Measurements from ENCODE around the gene LEF1. TPM values are rescaled to one million over a fixed set of nuclear protein-coding genes. Genes with fewer than 3 reads are reported as not detected.

Gene LEF1
- total and polyA plus RNA-seq, 2 donors (not counting 1 experiment from before 2014, with no cell fraction given), result 2.4 to 5.1 TPM

DNA sequence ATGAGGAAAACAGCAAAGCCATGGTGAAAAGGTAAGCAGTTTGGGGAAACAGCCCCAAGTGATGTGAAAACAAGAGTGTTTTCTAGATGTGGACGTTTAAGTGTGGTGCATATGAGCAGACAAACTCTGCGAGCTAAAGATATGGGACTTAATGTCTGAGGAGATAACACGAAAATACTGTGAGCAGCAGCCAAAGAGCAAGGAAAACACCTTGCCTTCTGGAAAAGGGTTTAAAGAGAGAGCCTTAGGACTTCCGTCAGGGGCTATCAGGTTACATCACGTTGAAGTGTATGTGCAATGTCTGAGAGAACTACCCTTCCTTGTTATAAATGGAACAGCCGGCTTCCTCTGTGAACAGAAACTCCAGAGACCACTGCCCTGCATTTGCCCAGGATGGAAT, 54.2 kb downstream of the LEF1 start:
- H3K79me2 ChIP-seq (ENCODE audit: control insufficient read depth, insufficient read depth, low read length), result no peaks in the 10 kb centered on the region
- CTCF ChIA-PET, result interaction anchor here (2.1 kb wide), 1 partner anchor 96 kb away, joined by 6 read pairs; no protein-coding TSS in a partner anchor
- H3K4me2 ChIP-seq (replicated peaks; ENCODE audit: low read depth, low read length, poor library complexity, severe bottlenecking), result no peak overlapping the region
- no peaks in the 10 kb centered on the region for H3K9me3 Mint-ChIP-seq (ENCODE audit: insufficient read depth)
- H3K27me3 ChIP-seq (replicated peaks in 1 of 4; ENCODE audit: control extremely low read depth in 1 of 4, control insufficient read depth in 3 of 4, insufficient read depth in 4 of 4, low read length in 3 of 4), result no peaks in the 10 kb centered on the region
- H3K4me1 ChIP-seq (ENCODE audit: control insufficient read depth in 2 of 2, insufficient read depth in 2 of 2, low read length in 2 of 2), result peaks cover 8 to 25% of the 10 kb centered on the region in 2 donors
- no peak for DNase-seq
- no peak for ATAC-seq (ENCODE audit: low read depth)
- H4K20me1 ChIP-seq (ENCODE audit: control insufficient read depth, insufficient read depth, low read length, poor library complexity, severe bottlenecking), result no peaks in the 10 kb centered on the region
- POLR2A ChIA-PET, result no interaction called here
- H3K4me3 Mint-ChIP-seq, result no peak overlapping the region
- no peak for TF ChIP-seq EZH2 (IDR thresholded peaks at IDR 0.05; ENCODE audit: borderline replicate concordance, insufficient read depth, low read depth, low read length, poor library complexity, severe bottlenecking)
- TF ChIP-seq, protein P1, sequence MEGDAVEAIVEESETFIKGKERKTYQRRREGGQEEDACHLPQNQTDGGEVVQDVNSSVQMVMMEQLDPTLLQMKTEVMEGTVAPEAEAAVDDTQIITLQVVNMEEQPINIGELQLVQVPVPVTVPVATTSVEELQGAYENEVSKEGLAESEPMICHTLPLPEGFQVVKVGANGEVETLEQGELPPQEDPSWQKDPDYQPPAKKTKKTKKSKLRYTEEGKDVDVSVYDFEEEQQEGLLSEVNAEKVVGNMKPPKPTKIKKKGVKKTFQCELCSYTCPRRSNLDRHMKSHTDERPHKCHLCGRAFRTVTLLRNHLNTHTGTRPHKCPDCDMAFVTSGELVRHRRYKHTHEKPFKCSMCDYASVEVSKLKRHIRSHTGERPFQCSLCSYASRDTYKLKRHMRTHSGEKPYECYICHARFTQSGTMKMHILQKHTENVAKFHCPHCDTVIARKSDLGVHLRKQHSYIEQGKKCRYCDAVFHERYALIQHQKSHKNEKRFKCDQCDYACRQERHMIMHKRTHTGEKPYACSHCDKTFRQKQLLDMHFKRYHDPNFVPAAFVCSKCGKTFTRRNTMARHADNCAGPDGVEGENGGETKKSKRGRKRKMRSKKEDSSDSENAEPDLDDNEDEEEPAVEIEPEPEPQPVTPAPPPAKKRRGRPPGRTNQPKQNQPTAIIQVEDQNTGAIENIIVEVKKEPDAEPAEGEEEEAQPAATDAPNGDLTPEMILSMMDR (IDR thresholded peaks at IDR 0.05), result no peak
- H3K27ac ChIP-seq (ENCODE audit: low read length in 2 of 2), result no peak overlapping the region
- H3K9me3 ChIP-seq (ENCODE audit: control extremely low read depth in 1 of 3, control insufficient read depth in 2 of 3, insufficient read depth in 1 of 3, low read length in 2 of 3), result no peaks in the 10 kb centered on the region
- no peak overlapping the region for H3K4me3 ChIP-seq (ENCODE audit: control extremely low read depth in 1 of 5, extremely low read depth in 1 of 5, insufficient read depth in 1 of 5, low read depth in 2 of 5, low read length in 4 of 5)
- H3K36me3 ChIP-seq (replicated peaks in 1 of 2; ENCODE audit: control extremely low read depth in 1 of 2, control insufficient read depth in 1 of 2, extremely low read depth in 1 of 2, insufficient read depth in 2 of 2, low read length in 1 of 2), result no peaks in the 10 kb centered on the region
- no peak overlapping the region for H3K27ac Mint-ChIP-seq
- no peak overlapping the region for H3K9ac ChIP-seq (ENCODE audit: low read length)
- peaks cover 28% of the 10 kb centered on the region for H3K4me1 Mint-ChIP-seq
- H3K27me3 Mint-ChIP-seq, result peaks cover 4% of the 10 kb centered on the region
- H2AFZ ChIP-seq (ENCODE audit: insufficient read depth, low read depth, low read length, poor library complexity, severe bottlenecking), result no peak overlapping the region
- intact Hi-C loops (cut with micrococcal nuclease), result no loop called here
- WGBS (ENCODE audit: insufficient coverage), result 87% methylated on average over 5 of the region's 6 CpGs

DNA sequence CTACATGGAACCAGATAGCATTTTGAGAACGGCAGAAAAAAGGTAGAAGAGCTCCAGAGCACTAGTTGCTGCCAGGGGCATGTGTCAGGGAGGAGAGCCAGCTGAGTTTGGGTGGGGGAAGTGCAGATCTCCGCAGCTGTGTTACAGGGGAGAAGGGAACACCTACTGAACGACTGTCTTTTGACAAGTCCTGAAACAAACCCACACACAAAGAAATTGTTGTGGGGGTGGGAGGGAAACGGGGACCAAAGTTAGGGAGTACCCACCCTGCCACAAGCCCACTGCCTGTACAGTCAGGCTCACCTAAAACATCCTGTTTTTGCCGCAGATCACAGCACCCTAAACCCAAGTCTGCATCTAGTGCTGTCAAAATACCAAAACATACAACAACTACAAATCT, 55.5 kb downstream of the LEF1 start:
- Histone ChIP-seq H3K9ac (ENCODE audit: low read length) (no peak overlapping the region), H3K4me2 (replicated peaks; ENCODE audit: low read depth, low read length, poor library complexity, severe bottlenecking) (no peak overlapping the region), H4K20me1 (ENCODE audit: control insufficient read depth, insufficient read depth, low read length, poor library complexity, severe bottlenecking) (no peaks in the 10 kb centered on the region), H3K4me1 (ENCODE audit: control insufficient read depth in 2 of 2, insufficient read depth in 2 of 2, low read length in 2 of 2) (peaks cover 8 to 25% of the 10 kb centered on the region in 2 donors), H3K36me3 (replicated peaks in 1 of 2; ENCODE audit: control extremely low read depth in 1 of 2, control insufficient read depth in 1 of 2, extremely low read depth in 1 of 2, insufficient read depth in 2 of 2, low read length in 1 of 2) (no peaks in the 10 kb centered on the region), H3K27ac (ENCODE audit: low read length in 2 of 2) (no peak overlapping the region), H3K27me3 (replicated peaks in 1 of 4; ENCODE audit: control extremely low read depth in 1 of 4, control insufficient read depth in 3 of 4, insufficient read depth in 4 of 4, low read length in 3 of 4) (no peaks in the 10 kb centered on the region), H2AFZ (ENCODE audit: insufficient read depth, low read depth, low read length, poor library complexity, severe bottlenecking) (peak overlapping the region; percentile 35), H3K4me3 (ENCODE audit: control extremely low read depth in 1 of 5, extremely low read depth in 1 of 5, insufficient read depth in 1 of 5, low read depth in 2 of 5, low read length in 4 of 5) (no peak overlapping the region), H3K9me3 (ENCODE audit: control extremely low read depth in 1 of 3, control insufficient read depth in 2 of 3, insufficient read depth in 1 of 3, low read length in 2 of 3) (no peaks in the 10 kb centered on the region), H3K79me2 (ENCODE audit: control insufficient read depth, insufficient read depth, low read length) (no peaks in the 10 kb centered on the region)
- Mint-ChIP-seq H3K27ac (no peak overlapping the region), H3K27me3 (peaks cover 4% of the 10 kb centered on the region), H3K4me1 (peaks cover 28% of the 10 kb centered on the region), H3K4me3 (no peak overlapping the region), H3K9me3 (ENCODE audit: insufficient read depth) (no peaks in the 10 kb centered on the region)
- CTCF ChIA-PET, result interaction anchor here (0.7 kb wide), 1 partner anchor 19 kb away, joined by 3 read pairs; no protein-coding TSS in a partner anchor
- 0% methylated on average over 2 of the region's 5 CpGs for WGBS (ENCODE audit: insufficient coverage)
- DNase-seq (no peak), ATAC-seq (ENCODE audit: low read depth) (no peak)
- intact Hi-C loops (cut with micrococcal nuclease), result no loop called here
- POLR2A ChIA-PET, result no interaction called here
- TF ChIP-seq EZH2 (IDR thresholded peaks at IDR 0.05; ENCODE audit: borderline replicate concordance, insufficient read depth, low read depth, low read length, poor library complexity, severe bottlenecking), result no peak
- TF ChIP-seq, protein P1 (IDR thresholded peaks at IDR 0.05), result no peak

All from B cell (primary cell).